Measurements from ENCODE around the gene HSPA1B.

DNA sequence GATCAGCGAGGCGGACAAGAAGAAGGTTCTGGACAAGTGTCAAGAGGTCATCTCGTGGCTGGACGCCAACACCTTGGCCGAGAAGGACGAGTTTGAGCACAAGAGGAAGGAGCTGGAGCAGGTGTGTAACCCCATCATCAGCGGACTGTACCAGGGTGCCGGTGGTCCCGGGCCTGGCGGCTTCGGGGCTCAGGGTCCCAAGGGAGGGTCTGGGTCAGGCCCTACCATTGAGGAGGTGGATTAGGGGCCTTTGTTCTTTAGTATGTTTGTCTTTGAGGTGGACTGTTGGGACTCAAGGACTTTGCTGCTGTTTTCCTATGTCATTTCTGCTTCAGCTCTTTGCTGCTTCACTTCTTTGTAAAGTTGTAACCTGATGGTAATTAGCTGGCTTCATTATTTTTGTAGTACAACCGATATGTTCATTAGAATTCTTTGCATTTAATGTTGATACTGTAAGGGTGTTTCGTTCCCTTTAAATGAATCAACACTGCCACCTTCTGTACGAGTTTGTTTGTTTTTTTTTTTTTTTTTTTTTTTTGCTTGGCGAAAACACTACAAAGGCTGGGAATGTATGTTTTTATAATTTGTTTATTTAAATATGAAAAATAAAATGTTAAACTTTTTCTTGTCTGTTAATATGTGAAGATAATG lies 2.2 kb downstream of the HSPA1B start:
- TF ChIP-seq, protein P1, sequence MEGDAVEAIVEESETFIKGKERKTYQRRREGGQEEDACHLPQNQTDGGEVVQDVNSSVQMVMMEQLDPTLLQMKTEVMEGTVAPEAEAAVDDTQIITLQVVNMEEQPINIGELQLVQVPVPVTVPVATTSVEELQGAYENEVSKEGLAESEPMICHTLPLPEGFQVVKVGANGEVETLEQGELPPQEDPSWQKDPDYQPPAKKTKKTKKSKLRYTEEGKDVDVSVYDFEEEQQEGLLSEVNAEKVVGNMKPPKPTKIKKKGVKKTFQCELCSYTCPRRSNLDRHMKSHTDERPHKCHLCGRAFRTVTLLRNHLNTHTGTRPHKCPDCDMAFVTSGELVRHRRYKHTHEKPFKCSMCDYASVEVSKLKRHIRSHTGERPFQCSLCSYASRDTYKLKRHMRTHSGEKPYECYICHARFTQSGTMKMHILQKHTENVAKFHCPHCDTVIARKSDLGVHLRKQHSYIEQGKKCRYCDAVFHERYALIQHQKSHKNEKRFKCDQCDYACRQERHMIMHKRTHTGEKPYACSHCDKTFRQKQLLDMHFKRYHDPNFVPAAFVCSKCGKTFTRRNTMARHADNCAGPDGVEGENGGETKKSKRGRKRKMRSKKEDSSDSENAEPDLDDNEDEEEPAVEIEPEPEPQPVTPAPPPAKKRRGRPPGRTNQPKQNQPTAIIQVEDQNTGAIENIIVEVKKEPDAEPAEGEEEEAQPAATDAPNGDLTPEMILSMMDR (IDR thresholded peaks at IDR 0.05 in 4 of 5, conservative IDR thresholded peaks at IDR 0.05 in 1 of 5), result peak; percentile 35 to 73 (median 43)
- no peak for TF ChIP-seq POLR2A (IDR thresholded peaks at IDR 0.05)
